AG04450 (cell line): ENCODE data around the gene GNAZ. TPM values are rescaled to one million over a fixed set of nuclear protein-coding genes. Genes with fewer than 3 reads are reported as not detected.

Experiments
- CTCF ChIA-PET: fragments of 300-600, 350-600 bp; formaldehyde crosslinking; extraction: SDS; loops from one replicate; lab custom pipeline; 2022; ENCODE audit warnings: antibody characterized with exemption, inconsistent platforms; lab: Charles Lee
- POLR2A ChIA-PET: fragments of 350-600 bp; formaldehyde crosslinking; extraction: SDS; loops from one replicate; lab custom pipeline; 2021; ENCODE audit warnings: antibody characterized with exemption, inconsistent platforms; lab: Yijun Ruan, JAX
- DNase-seq: peaks from one replicate; pipeline ENCODE4 v3.0.0-alpha.2; 2011; ENCODE audit warnings: low read depth, low spot score
- H3K27ac ChIP-seq: one replicate; pipeline ENCODE4 v1.5.1; 2012; ENCODE audit warnings: low read depth, low read length, control low read depth
- H3K27me3 ChIP-seq: one replicate; pipeline ENCODE4 v1.6.0; 2012; ENCODE audit warnings: low read length; ENCODE audit not compliant: control insufficient read depth, insufficient read depth
- H3K4me3 ChIP-seq: 2 replicates; pipeline ENCODE4 v1.5.1; 2011; ENCODE audit warnings: mild to moderate bottlenecking, low read depth, low read length, control low read depth
- H3K9me3 ChIP-seq: 2 replicates; pipeline ENCODE4 v1.5.1; 2012; ENCODE audit warnings: low read length; ENCODE audit not compliant: control insufficient read depth, insufficient read depth
- CTCF ChIP-seq: IDR thresholded peaks from 2 replicates; pipeline ENCODE4 v1.5.1; 2011; ENCODE audit warnings: low read depth, low read length, control low read depth, inconsistent platforms
- polyA plus RNA-seq: library from polyadenylated mRNA; depleted of rRNA; stranded (reverse); fragments of >200 nt; gene quantifications from 2 replicates; pipeline ENCODE4 v1.2.3, GENCODE V29; 2011

Gene GNAZ
- polyA plus RNA-seq, 1 experiment: 0.25 TPM

- no peak for DNase-seq
- POLR2A ChIA-PET: no interaction called here
- no peak for TF ChIP-seq CTCF
- peaks cover 4% of the 10 kb centered on the region for H3K27me3 ChIP-seq
- H3K4me3 ChIP-seq: no peak overlapping the region
- CTCF ChIA-PET: no interaction called here
- no peaks in the 10 kb centered on the region; the same call in 1 of the 2 replicates for H3K9me3 ChIP-seq
- no peak overlapping the region for H3K27ac ChIP-seq
Observed at GRCh38 chr22:23161574-23161973, 91.3 kb downstream of the GNAZ start.

DNA sequence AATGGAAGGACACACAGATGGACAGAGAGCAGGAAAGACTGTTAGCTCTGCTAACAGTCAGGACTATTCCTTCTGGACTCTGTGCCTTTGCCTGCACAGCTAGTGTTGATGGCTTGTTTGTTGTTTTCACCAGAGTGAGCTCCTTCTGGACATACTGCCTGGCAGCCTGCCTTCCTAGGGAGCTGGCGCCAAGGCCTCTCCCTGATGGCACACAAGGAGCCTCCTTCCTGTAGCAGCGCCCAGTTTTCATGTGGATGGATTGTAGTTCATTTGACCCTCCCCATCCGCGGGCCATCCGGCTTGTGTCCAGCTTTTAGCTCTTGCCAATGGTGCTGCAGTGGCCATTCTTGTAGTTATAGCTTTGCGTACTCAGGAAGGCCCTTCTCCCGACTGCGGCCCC, 93.3 kb downstream of the GNAZ start:
- H3K9me3 ChIP-seq: no peaks in the 10 kb centered on the region
- no peak overlapping the region for H3K4me3 ChIP-seq
- CTCF ChIA-PET: interaction anchor here (0.5 to 1.4 kb wide), 6 partner anchors 9 to 118 kb away, joined by 3 to 7 read pairs (median 4); no protein-coding TSS in a partner anchor
- no peak overlapping the region for H3K27ac ChIP-seq
- H3K27me3 ChIP-seq: peaks cover 6% of the 10 kb centered on the region
- no peak for DNase-seq
- POLR2A ChIA-PET: no interaction called here
- TF ChIP-seq CTCF: no peak

DNA sequence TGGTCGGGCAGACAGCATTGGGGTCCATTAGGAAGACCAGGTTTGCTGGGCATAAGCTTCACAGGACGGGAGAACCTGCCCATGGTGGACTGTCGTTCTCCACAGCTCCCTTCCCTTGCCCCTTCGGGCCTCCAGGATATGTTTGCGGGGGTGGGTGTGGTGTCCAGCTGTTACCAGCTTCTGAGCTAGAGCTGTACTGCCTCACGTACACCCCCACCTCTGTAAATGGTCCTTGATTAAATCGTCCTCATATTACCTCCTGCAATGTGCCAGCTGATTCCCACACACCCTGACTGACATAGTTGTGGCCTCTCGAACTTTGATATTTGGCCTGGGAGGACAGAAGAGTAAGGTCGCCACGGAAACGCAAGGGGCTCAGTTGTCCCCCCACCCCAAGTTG, 93.8 kb downstream of the GNAZ start:
- Histone ChIP-seq H3K9me3 (no peaks in the 10 kb centered on the region), H3K27ac (no peak overlapping the region), H3K27me3 (peaks cover 6% of the 10 kb centered on the region), H3K4me3 (no peak overlapping the region)
- CTCF ChIA-PET: interaction anchor here (0.5 to 1.4 kb wide), 6 partner anchors 9 to 118 kb away, joined by 3 to 7 read pairs (median 4); no protein-coding TSS in a partner anchor
- POLR2A ChIA-PET: no interaction called here
- no peak for DNase-seq
- TF ChIP-seq CTCF: no peak

GRCh38 chr22:23166042-23166831, 95.9 kb downstream of the GNAZ start:
- no peaks in the 10 kb centered on the region for H3K9me3 ChIP-seq
- no peak overlapping the region for H3K27ac ChIP-seq
- TF ChIP-seq CTCF: no peak
- CTCF ChIA-PET: no interaction called here
- no peak for DNase-seq
- peaks cover 11% of the 10 kb centered on the region for H3K27me3 ChIP-seq
- POLR2A ChIA-PET: no interaction called here
- H3K4me3 ChIP-seq: no peak overlapping the region
